ENCODE data around the gene SLC25A18.

The SLC25A18 gene

GRCh38 chr22:17581631-17582030, 18.3 kb downstream of the SLC25A18 start:
- H3F3A ChIP-seq (ENCODE audit: insufficient read depth, low read length), result no peaks in the 10 kb centered on the region
- no peak overlapping the region for H3K27ac ChIP-seq (ENCODE audit: low read length)
- no peaks in the 10 kb centered on the region for H3K36me3 ChIP-seq (replicated peaks; ENCODE audit: insufficient read depth, low read length)
- no peak overlapping the region for H2AFZ ChIP-seq (ENCODE audit: low read length)
- H3K9me2 ChIP-seq (replicated peaks; ENCODE audit: insufficient read depth, low read length), result no peaks in the 10 kb centered on the region
- no peak for DNase-seq
- no peaks in the 10 kb centered on the region for H3K27me3 ChIP-seq (replicated peaks; ENCODE audit: insufficient read depth, low read length)
- H3K9ac ChIP-seq (ENCODE audit: low read length), result no peak overlapping the region
- H3K4me1 ChIP-seq (ENCODE audit: low read length), result no peaks in the 10 kb centered on the region
- no peaks in the 10 kb centered on the region for H3K9me3 ChIP-seq (replicated peaks; ENCODE audit: insufficient read depth, low read length)
- no peaks in the 10 kb centered on the region for H4K20me1 ChIP-seq (ENCODE audit: insufficient read depth, low read length)
- TF ChIP-seq EZH2phosphoT487 (IDR thresholded peaks at IDR 0.05; ENCODE audit: low read length) (no peak), CTCF (IDR thresholded peaks at IDR 0.05; ENCODE audit: low read length) (no peak), EZH2 (optimal IDR thresholded peaks at IDR 0.05; ENCODE audit: low read depth, low read length) (no peak)
- no peak overlapping the region for H3K4me2 ChIP-seq (ENCODE audit: low read depth, low read length)
- no peak overlapping the region for H3K4me3 ChIP-seq (ENCODE audit: low read length)
- no peaks in the 10 kb centered on the region for H3K79me2 ChIP-seq (ENCODE audit: low read length)

- no peaks in the 10 kb centered on the region for H3K27me3 ChIP-seq (replicated peaks; ENCODE audit: insufficient read depth, low read length)
- TF ChIP-seq EZH2 (optimal IDR thresholded peaks at IDR 0.05; ENCODE audit: low read depth, low read length) (no peak), EZH2phosphoT487 (IDR thresholded peaks at IDR 0.05; ENCODE audit: low read length) (no peak), CTCF (IDR thresholded peaks at IDR 0.05; ENCODE audit: low read length) (no peak)
Observed at GRCh38 chr22:17583151-17583550, 19.9 kb downstream of the SLC25A18 start.

DNA sequence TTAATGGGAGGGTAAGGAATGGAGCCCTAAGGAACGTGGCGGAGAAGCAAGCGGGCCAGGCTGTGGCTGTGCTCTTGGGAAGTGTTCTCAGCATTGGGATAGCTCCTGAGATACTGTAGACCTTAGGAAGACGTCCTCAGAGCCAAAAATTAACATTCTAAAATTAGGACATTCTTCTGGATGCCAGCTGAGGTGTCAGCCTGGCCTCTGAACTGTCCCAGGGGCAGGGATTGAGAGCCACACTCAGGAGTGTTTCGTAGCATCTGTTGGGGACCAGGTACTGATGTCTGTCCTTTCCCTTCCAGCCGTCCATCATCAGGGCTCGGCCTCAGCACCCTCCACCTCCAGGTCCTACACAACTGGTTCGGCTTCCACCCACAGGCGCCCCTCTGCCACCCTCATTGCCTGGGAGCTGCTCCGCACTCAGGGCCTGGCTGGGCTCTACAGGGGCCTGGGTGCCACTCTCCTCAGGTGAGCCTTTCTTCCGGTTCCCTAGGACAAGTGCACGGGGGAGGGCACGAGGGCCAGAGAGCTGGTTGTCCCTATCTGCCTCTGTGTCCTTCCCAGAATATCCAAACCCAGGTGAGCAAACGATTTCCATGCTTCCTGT, 23.6 kb downstream of the SLC25A18 start:
- Histone ChIP-seq H3K27me3 (replicated peaks; ENCODE audit: insufficient read depth, low read length) (no peaks in the 10 kb centered on the region), H3K4me1 (ENCODE audit: low read length) (no peaks in the 10 kb centered on the region), H3K9me2 (replicated peaks; ENCODE audit: insufficient read depth, low read length) (no peaks in the 10 kb centered on the region), H4K20me1 (ENCODE audit: insufficient read depth, low read length) (no peaks in the 10 kb centered on the region), H3F3A (ENCODE audit: insufficient read depth, low read length) (no peaks in the 10 kb centered on the region), H3K79me2 (ENCODE audit: low read length) (no peaks in the 10 kb centered on the region), H3K4me2 (ENCODE audit: low read depth, low read length) (no peak overlapping the region), H2AFZ (ENCODE audit: low read length) (no peak overlapping the region), H3K36me3 (replicated peaks; ENCODE audit: insufficient read depth, low read length) (no peaks in the 10 kb centered on the region), H3K9me3 (replicated peaks; ENCODE audit: insufficient read depth, low read length) (no peaks in the 10 kb centered on the region), H3K4me3 (ENCODE audit: low read length) (no peak overlapping the region), H3K27ac (ENCODE audit: low read length) (no peak overlapping the region), H3K9ac (ENCODE audit: low read length) (no peak overlapping the region)
- no peak for DNase-seq
- TF ChIP-seq EZH2 (optimal IDR thresholded peaks at IDR 0.05; ENCODE audit: low read depth, low read length), result no peak
- no peak for TF ChIP-seq CTCF (IDR thresholded peaks at IDR 0.05; ENCODE audit: low read length)
- no peak for TF ChIP-seq EZH2phosphoT487 (IDR thresholded peaks at IDR 0.05; ENCODE audit: low read length)

More at GRCh38 chr22:17583151-17583550, 19.9 kb downstream of the SLC25A18 start:
- Histone ChIP-seq H3K9me2 (replicated peaks; ENCODE audit: insufficient read depth, low read length) (no peaks in the 10 kb centered on the region), H3K79me2 (ENCODE audit: low read length) (no peaks in the 10 kb centered on the region), H3F3A (ENCODE audit: insufficient read depth, low read length) (no peaks in the 10 kb centered on the region), H3K4me3 (ENCODE audit: low read length) (no peak overlapping the region), H3K4me1 (ENCODE audit: low read length) (no peaks in the 10 kb centered on the region), H3K4me2 (ENCODE audit: low read depth, low read length) (no peak overlapping the region), H3K27ac (ENCODE audit: low read length) (no peak overlapping the region), H4K20me1 (ENCODE audit: insufficient read depth, low read length) (no peaks in the 10 kb centered on the region), H3K9me3 (replicated peaks; ENCODE audit: insufficient read depth, low read length) (no peaks in the 10 kb centered on the region), H3K36me3 (replicated peaks; ENCODE audit: insufficient read depth, low read length) (no peaks in the 10 kb centered on the region), H3K9ac (ENCODE audit: low read length) (no peak overlapping the region), H2AFZ (ENCODE audit: low read length) (no peak overlapping the region)
- DNase-seq, result no peak

Measured in MM.1S (cell line).